ENCODE data around the gene PLOD1.
"Not testable (repeated sequence)": the region's sequence is repeated elsewhere in the genome, so short reads cannot be mapped to it uniquely, and the experiment has no call there.

Gene PLOD1

DNA sequence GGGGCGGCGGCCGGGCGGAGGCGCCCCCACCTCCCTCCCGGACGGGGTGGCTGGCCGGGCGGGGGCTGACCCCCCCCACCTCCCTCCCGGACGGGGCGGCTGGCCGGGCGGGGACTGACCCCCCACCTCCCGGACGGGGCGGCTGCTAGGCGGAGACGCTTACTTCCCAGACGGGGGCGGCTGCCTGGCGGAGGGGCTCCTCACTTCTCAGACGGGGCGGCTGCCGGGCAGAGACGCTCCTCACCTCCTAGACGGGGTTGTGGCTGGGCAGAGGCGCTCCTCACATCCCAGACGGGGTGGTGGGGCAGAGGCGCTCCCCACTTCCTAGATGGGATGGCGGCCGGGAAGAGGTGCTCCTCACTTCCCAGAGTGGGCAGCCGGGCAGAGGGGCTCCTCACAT is 73.8 kb downstream of the PLOD1 start:
- DNase-seq, result not testable (repeated sequence)

DNA sequence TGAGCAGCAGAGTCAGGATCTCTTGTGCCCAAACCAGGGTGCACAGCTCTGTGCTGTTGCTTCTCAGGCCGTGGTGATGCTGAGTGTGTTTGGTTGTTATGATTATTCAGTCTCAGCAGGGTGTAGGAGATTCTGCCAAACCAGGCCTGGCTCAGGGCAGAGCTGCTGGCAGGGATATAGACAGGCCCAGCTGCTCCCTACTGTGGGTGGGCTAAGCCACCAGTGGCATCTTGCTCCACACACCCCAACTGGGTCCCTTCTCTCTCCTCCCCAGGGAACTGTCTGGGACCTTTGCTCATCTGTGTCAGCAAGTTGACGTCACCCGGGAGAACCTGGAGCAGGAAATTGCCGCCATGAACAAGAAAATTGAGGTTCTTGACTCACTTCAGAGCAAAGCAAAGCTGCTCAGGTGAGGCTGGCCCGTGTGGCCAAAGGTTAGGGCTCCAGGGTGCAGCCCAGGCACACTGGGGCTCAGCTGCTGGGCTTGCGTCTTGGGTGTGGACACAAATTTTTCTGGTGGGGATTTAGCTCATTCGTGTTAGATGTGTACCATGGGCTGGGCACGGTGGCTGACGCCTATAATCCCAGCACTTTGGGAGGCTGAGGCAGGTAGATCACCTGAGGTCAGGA is 74.9 kb downstream of the PLOD1 start:
- no peak for DNase-seq

DNA sequence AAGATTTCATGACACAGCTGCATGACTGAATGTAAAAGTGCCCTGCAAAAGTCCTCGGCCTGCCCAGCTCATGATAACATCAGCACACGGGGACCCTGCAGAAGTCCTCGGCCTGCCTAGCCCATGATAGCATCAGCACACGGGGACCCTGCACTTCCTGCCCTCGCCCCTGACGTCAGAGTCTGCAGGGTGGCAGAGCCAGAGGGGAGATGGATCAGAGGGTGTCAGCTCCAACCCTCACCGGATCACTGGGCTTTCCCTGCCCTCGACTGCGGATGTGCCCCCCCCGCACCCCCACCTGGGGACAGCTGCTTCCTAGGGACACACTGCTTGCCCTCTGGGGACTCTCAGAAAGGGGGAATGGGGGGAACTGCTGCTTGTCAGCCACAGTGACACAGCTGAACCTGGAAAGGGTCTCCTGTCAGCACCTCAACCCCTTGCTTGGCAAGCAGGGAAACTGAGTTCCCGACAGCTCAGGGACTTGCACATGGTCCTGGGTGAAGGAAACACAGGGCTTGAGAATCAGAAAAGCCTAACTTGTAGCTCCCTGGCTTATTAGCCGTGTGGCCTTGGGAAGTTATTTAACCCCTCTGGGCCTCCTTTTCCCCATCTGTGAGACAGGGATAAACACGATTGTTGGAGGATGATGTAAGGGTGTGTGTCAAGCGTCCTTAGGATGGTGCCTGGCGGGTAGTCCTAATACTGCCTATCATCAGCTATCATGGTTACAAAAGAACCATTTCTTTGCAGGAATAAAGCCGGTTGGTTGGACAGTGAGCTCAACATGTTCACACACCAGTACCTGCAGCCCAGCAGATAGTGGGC is 76.4 kb downstream of the PLOD1 start:
- DNase-seq, result no peak

DNA sequence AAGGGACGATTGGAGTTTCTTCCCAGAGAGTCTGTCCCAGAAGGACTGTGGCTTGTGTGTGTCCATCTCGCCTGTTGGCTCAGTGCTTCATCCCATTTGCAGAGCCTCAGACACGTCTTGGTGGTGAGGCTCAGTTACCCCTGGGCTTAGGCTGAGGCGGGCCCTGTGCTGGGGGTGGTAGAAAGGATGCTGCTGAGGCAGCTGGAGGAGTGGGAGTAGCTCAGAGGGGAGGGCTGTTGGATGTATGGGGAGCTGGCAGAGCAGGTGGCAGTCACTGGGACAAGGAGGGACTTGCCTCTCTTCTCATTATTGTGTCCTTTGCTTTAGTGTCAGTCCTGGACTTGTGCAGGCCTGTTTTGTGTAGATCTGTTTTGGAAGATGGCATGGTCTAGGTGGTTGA is 77.5 kb downstream of the PLOD1 start:
- no peak for DNase-seq

DNA sequence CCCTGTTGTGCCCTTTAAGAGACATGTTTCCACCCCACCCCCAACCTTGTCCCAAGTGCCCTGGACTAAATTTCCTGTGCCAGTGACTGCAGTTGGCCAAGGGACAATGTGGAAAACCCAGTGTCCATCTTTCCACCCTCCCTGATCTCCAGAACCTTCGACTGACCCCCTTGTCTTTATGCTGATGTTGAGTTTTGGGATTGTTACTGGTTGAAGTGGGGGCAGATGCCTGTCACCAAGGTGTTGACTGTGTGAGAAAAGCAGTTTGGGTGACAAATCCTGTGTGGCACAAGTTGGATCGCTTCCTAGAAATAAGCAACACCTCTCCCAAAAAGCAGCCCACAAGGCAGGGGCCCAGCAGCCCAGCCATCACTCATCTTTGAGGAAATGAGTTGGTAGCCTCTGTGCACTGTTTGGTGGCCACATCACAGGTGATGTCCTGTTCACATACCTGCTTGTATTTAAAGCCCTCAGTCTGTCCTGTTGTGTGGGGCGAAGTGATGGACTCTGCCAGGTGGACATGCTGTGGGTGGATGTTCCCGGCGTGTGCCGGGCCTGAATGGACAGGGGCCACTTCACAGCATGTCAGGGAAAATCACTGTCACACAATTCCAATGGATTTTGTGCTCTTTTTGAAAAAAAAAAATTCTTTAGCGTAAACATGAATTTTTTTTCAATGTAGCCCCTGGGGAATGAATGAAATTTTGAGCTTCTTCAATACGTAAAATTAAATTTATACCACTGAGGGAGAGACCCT is 78.2 kb downstream of the PLOD1 start:
- no peak for DNase-seq

DNA sequence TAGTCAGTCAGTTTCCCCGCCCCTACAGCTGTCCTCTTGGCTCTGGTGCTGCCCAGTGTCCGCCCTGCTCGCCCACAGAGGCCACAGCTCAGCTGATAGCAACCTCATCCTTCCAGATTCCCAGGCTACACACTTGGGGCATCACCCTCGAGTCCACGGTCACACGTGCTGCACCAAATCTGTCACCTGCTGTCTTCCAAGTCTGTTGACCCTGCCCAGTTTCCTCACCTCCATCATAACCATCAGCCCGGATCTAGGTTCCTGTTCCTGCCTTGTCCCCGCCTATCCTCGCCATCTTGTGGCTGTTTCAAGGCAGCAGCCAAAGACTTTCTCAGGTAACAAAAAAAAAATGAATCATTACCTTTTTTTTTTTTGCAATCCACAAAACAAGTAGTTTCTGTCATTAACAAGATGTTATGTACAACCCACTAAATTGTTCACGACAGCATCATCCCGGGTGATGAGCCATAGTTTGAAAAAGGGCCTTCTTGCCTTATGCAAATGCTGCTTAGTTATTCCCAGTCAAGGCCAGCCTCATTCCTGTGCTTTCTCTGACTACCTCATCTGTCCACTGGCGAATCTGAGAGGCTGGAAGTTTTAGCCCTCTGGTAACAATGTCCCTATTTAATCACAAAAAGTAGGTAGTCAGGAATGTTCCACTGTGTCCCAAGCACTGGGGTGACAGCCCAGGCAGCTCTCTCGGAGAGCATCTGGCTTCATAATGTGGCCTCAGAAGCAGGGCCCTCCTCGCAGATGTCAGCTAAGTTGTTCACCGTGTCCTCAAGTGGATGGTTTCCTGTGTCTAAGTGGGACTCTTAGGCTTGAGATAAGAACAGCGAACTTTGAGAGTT is 79.8 kb downstream of the PLOD1 start:
- DNase-seq, result no peak

DNA sequence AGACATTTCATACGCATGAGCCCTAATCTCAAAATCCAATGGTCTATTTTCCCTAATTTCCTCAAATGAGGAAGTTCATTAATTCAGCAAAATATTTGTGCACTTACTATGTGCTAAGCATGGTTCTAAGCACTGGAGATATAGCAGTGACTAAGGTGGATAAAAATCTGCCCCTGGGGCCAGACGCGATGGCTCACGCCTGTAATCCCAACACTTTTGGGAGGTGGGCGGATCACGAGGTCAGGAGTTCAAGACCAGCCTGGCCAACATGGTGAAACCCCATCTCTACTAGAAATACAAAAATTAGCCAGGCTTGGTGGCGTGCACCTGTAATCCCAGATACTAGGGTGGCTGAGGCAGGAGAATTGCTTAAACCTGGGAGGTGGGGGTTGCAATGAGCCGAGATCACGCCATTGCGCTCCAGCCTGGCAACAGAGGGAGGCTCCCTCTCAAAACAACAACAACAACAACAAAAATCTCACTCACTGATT is 80.5 kb downstream of the PLOD1 start:
- DNase-seq, result no peak

DNA sequence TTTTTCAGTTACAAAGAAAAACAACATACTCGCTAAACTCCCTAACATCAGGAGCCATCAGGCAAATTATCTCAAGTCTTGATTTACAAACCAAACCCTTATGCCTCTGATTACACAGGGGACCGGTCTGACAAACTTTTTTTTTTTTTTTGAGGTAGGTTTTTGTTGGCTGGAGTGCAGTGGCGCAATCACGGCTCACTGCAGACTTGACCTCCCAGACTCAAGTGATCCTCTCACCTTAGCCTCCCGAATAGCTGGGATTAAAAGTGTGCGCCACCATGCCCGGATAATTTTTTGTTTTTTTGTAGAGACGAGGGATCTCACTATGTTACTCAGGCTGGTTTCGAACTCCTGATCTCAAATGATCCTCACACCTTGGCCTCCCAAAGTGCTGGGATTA is 81.0 kb downstream of the PLOD1 start:
- DNase-seq, result no peak

DNA sequence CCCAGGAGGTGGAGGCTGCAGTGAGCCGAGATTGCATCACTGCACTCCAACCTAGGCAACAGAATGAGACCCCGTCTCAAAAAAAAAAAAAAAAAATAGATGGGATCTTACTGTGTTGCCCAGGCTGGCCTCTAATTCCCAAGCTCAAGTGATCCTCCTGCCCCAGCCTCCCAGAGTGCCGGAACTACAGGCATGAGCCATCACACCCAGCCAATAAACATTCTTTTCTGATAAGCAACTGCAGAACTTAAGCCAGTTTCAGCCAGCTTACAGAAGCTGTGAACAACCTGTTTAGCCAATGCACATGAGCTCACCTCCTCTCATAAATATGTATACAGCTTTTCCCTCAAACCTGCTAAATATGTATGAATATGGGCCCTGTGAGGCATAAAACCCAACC is 81.7 kb downstream of the PLOD1 start:
- no peak for DNase-seq

DNA sequence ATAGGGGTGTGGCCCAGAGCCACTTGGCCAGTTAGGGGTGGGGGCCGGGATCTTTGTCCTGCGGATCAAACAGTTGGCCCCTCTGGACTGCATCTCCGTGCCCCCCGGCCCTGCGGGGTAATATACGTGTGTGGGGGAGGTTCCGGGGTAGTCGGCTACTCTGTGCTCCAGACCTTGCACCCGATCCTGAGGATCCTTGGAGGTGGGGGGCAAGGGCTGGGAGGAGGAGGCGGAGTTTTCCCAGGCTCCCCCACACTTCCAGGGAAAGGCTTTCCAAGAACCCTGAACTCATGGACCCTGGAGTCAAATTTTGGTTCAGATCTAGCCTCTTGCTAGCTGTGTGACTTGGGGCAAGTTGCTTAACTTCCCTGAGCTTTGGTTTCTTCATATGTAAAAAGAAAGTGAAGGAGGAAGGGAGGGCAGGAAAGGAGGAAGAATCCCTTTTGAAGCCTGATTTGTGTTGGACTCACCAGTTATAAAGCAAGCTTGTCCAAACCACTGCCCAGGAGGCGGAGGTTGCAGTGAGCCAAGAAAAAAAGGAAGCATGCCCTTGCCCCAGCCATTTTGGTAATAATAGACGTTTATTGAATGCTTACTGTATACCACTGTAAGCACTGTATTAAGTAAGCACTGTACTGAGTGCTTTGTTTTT is 85.5 kb downstream of the PLOD1 start:
- DNase-seq, result peak; percentile 6

DNA sequence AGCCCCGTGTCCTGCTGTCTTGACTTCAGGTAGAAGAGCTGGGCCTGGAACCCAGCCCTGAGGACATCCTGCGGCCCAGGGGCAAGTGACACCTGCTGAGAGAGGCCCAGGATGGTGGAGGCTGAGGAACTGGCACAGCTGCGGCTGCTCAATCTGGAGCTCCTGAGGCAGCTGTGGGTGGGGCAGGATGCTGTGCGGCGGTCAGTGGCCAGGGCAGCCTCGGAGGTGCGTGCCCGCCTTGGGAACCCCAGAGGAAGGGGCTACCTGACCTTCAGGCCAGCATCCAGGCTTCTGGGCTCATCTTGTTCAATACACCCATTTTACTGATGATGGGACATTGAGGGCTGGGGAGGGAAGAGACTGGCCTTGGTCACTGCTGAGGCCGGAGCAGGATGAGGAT is 87.1 kb downstream of the PLOD1 start:
- no peak for DNase-seq

DNA sequence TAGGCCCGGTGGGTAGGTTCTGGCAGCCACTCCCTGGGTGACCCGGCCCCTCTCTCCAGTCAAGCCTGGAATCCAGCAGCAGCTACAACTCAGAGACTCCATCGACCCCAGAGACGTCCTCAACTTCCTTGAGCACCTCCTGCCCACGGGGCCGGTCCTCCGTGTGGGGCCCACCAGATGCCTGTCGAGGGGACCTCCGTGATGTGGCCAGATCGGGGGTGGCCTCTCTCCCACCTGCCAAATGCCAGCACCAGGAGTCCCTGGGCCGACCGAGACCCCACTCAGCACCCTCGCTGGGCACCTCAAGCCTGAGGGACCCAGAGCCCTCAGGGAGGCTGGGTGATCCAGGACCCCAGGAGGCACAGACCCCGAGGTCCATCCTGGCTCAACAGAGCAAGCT is 87.5 kb downstream of the PLOD1 start:
- DNase-seq, result no peak

Data from CD4-positive, alpha-beta T cell treated with Interleukin-17A for 4 hours (primary cell).